A549 (cell line): ENCODE measurements around the gene KRT32.

Experiments used
- POLR2AphosphoS2 ChIP-seq: conservative IDR thresholded peaks from 2 replicates; pipeline ENCODE4 v1.6.1; 2012; ENCODE audit warnings: low read length, improper control_type of control experiment, inconsistent platforms
- TF ChIP-seq, protein P1 (sequence below): fragments of >200 bp; sonication (Bioruptor Twin); formaldehyde crosslinking; IDR thresholded peaks from 3 replicates; pipeline ENCODE4 v1.5.1; 2016

DNA sequence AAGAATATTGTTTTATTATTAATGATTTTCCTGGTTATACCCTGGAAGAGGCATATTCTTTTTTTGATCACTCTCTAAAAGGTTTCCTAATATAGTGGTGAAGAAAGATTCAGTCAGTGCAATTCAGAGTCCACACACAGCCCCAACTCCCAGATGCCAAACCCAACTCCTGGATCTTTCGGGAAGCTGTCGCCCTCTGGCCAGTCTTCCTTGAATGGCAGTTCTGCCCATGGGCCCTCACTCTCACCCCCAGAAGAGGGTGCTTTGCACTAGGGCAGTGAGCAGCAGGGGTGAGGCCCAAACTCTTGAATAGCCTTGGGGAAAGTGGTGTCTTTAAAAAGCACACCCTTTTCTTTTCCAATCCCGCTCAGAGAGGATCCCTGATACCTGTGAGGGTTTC, 11.0 kb downstream of the KRT32 start:
- no peak for TF ChIP-seq POLR2AphosphoS2
- TF ChIP-seq, protein P1, sequence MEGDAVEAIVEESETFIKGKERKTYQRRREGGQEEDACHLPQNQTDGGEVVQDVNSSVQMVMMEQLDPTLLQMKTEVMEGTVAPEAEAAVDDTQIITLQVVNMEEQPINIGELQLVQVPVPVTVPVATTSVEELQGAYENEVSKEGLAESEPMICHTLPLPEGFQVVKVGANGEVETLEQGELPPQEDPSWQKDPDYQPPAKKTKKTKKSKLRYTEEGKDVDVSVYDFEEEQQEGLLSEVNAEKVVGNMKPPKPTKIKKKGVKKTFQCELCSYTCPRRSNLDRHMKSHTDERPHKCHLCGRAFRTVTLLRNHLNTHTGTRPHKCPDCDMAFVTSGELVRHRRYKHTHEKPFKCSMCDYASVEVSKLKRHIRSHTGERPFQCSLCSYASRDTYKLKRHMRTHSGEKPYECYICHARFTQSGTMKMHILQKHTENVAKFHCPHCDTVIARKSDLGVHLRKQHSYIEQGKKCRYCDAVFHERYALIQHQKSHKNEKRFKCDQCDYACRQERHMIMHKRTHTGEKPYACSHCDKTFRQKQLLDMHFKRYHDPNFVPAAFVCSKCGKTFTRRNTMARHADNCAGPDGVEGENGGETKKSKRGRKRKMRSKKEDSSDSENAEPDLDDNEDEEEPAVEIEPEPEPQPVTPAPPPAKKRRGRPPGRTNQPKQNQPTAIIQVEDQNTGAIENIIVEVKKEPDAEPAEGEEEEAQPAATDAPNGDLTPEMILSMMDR: no peak
